Measurements from ENCODE around the gene ATP1A1.

Gene ATP1A1

GRCh38 chr1:116337398-116337797, 35.6 kb upstream of the ATP1A1 start:
- no peaks in the 10 kb centered on the region for H3K36me3 ChIP-seq (ENCODE audit: control insufficient read depth in 2 of 2, insufficient read depth in 1 of 2, low read length in 2 of 2)
- TF ChIP-seq ZXDB (tag by site-specific recombination; IDR thresholded peaks at IDR 0.05) = no peak
- no peak for TF ChIP-seq SCRT2 (tag by site-specific recombination; IDR thresholded peaks at IDR 0.05)
- no peak for TF ChIP-seq ZNF777 (tag by site-specific recombination; IDR thresholded peaks at IDR 0.05; ENCODE audit: borderline replicate concordance)
- TF ChIP-seq ZNF132 (tag by site-specific recombination; IDR thresholded peaks at IDR 0.05; ENCODE audit: borderline replicate concordance) = no peak
- no peak for TF ChIP-seq ZNF561 (tag by site-specific recombination; IDR thresholded peaks at IDR 0.05; ENCODE audit: borderline replicate concordance)
- TF ChIP-seq YY2 (tag by site-specific recombination; IDR thresholded peaks at IDR 0.05) = no peak
- no peak for TF ChIP-seq ZSCAN18 (tag by site-specific recombination; IDR thresholded peaks at IDR 0.05)
- TF ChIP-seq ZNF530 (tag by site-specific recombination; IDR thresholded peaks at IDR 0.05; ENCODE audit: low read depth) = no peak
- no peak for TF ChIP-seq FEZF1 (tag by site-specific recombination; IDR thresholded peaks at IDR 0.05)
- no peak for TF ChIP-seq GLIS2 (tag by site-specific recombination; IDR thresholded peaks at IDR 0.05)
- no peak for TF ChIP-seq ZNF645 (tag by site-specific recombination; IDR thresholded peaks at IDR 0.05)
- TF ChIP-seq ZBTB26 (tag by site-specific recombination; optimal IDR thresholded peaks at IDR 0.05) = no peak
- TF ChIP-seq ZNF148 (tag by site-specific recombination; IDR thresholded peaks at IDR 0.05; ENCODE audit: borderline replicate concordance) = no peak
- TF ChIP-seq ZBTB1 (tag by site-specific recombination; IDR thresholded peaks at IDR 0.05) = no peak
- TF ChIP-seq ZSCAN30 (tag by site-specific recombination; IDR thresholded peaks at IDR 0.05) = no peak
- TF ChIP-seq ZNF521 (tag by site-specific recombination; IDR thresholded peaks at IDR 0.05) = no peak
- TF ChIP-seq BCL11B (tag by site-specific recombination; IDR thresholded peaks at IDR 0.05; ENCODE audit: low read depth) = no peak
- no peak for TF ChIP-seq ZNF670 (tag by site-specific recombination; IDR thresholded peaks at IDR 0.05; ENCODE audit: low read depth)
- TF ChIP-seq ZNF280C (tag by site-specific recombination; IDR thresholded peaks at IDR 0.05) = no peak
- TF ChIP-seq KLF10 (tag by site-specific recombination; IDR thresholded peaks at IDR 0.05) = no peak
- H3K4me1 ChIP-seq (ENCODE audit: control insufficient read depth, insufficient read depth, low read length) = no peaks in the 10 kb centered on the region
- POLR2A ChIA-PET = no interaction called here
- no peaks in the 10 kb centered on the region for H3K9me3 ChIP-seq (ENCODE audit: control insufficient read depth, insufficient read depth, low read depth, low read length)
- CTCF ChIA-PET = no interaction called here
- H3K4me3 ChIP-seq (ENCODE audit: low read depth, low read length) = no peak overlapping the region
- no peak overlapping the region for H3K27ac ChIP-seq (ENCODE audit: extremely low read depth, low read depth, low read length)
